ENCODE data around the gene RPS24.

Gene RPS24

GRCh38 chr10:78000956-78001472 is 32.6 kb upstream of the RPS24 start:
- no peak overlapping the region for H3K4me3 ChIP-seq (ENCODE audit: low read depth, low read length)
- DNase-seq (ENCODE audit: low read depth) = no peak
- no peak for TF ChIP-seq CTCF (IDR thresholded peaks at IDR 0.05; ENCODE audit: control insufficient read depth, extremely low read depth, insufficient read depth)

DNA sequence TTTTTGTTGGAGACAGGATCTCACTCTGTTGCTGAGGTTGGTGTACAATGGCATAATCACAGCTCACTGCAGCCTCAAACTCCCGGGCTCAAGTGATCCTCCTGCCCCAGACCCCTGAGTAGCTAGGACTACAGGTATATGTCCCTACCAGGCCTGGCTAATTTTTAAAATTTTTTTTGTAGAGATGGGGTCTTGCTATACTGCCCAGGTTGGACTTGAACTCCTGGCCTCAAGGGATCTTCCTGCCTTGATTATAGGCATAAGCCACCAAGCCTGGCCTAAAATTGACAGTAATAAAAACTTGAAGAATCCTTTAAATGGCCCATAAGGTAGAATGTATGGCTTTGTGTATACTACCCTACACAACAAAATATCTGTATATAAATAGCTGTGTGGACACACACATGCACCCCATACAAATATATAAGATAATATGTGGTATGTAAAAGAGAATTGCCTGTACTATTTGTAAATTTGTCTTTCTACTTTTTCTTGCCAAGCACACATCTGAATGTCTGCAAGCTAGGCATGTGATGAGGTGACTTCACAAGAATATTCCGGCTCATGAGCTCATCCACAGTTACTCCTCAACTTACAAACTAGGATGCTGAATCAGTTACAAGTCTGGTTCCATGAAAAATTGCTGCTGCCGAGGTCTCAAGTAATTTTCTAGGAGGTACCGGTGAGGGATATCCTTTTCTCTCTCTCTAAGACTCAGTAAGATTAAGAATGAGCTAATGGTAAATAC is 30.9 kb upstream of the RPS24 start:
- DNase-seq (ENCODE audit: low read depth) = no peak
- H3K4me3 ChIP-seq (ENCODE audit: low read depth, low read length) = no peak overlapping the region
- no peak for TF ChIP-seq CTCF (IDR thresholded peaks at IDR 0.05; ENCODE audit: control insufficient read depth, extremely low read depth, insufficient read depth)

DNA sequence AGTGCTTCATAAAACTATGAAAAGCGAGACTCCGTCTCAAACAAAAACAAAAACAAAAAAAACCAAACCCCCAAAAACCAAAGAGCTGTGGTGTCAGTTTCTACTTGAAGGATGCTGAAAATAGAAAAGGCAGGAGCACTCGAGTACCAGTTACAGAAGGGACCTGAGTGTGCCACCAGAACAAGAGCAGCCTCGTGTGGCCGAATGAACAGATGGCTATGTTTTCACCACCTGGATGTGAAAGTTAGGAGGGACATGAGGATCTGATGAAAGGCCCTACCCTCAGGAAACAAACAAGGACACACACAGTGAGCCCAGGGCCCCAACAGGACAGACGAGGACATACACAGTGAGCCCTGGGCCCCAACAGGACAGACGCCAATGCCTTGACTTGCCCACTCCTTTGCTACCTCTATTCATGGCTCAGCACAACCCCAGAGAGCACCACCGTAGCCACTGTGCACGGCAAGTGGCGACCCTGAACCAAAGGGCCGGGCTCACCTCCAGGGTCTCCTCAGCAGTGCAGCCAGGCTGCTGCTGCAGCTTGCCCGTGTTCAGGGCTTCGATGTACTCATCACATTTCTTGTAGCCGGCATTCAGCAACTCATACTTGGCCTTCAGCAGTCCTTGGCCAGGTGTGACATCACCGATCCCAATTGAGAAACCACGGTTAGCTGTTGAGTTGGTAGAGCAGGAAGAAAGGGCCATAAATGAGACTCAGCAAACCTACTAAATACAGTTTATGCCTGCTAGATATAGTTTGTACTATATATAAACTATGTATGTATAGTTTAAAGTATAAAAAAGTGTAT is 29.2 kb upstream of the RPS24 start:
- TF ChIP-seq CTCF (IDR thresholded peaks at IDR 0.05; ENCODE audit: control insufficient read depth, extremely low read depth, insufficient read depth) = no peak
- no peak for DNase-seq (ENCODE audit: low read depth)
- H3K4me3 ChIP-seq (ENCODE audit: low read depth, low read length) = no peak overlapping the region

DNA sequence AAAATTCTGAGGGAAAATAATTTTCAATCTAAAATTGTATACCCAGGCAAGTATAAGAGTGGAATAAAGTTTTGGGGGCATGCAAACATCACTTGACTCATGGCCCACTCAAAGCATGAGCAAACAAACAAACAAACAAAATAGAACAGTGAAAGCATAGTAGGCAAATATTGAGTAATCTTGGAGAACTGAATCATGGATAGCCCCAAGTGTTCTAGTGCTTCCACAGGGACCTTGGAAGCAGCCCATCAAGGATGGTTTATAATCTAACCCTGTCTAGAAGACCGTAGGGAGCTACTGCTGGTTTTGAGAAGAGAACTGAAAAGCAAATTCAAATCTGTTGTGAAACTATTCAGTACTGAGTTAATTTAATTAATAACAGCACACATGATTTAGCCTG is 26.5 kb upstream of the RPS24 start:
- no peak overlapping the region for H3K4me3 ChIP-seq (ENCODE audit: low read depth, low read length)
- TF ChIP-seq CTCF (IDR thresholded peaks at IDR 0.05; ENCODE audit: control insufficient read depth, extremely low read depth, insufficient read depth) = no peak
- DNase-seq (ENCODE audit: low read depth) = no peak

GRCh38 chr10:78009662-78010061 is 24.0 kb upstream of the RPS24 start:
- no peak for TF ChIP-seq CTCF (IDR thresholded peaks at IDR 0.05; ENCODE audit: control insufficient read depth, extremely low read depth, insufficient read depth)
- H3K4me3 ChIP-seq (ENCODE audit: low read depth, low read length) = no peak overlapping the region
- no peak for DNase-seq (ENCODE audit: low read depth)

DNA sequence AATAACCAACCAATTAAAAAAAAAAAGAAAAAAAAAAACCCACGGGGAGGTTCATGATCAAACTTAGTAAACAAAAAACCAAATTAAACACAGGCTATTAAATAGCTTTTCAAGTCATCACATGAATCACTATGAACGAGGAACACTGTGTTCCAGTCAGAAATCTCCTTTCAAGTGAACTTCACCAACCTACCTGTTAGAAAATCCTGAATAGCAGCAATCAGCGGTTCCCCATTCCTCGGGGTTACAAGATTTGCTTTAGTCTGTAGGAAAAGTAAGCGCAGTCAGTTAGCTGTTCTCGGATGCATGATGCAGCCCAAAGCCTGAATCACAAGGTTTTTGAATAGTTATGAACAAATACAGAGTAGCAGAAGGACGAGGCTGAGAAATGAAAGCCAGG is 23.4 kb upstream of the RPS24 start:
- peak; percentile 46 for DNase-seq (ENCODE audit: low read depth)
- no peak overlapping the region for H3K4me3 ChIP-seq (ENCODE audit: low read depth, low read length)
- TF ChIP-seq CTCF (IDR thresholded peaks at IDR 0.05; ENCODE audit: control insufficient read depth, extremely low read depth, insufficient read depth) = no peak

Measured in LNCaP clone FGC (cell line).